ENCODE measurements around the gene MGRN1. TPM values are rescaled to one million over a fixed set of nuclear protein-coding genes. Genes with fewer than 3 reads are reported as not detected.

MGRN1 gene
- total and polyA plus RNA-seq, 8 donors: 13.2 to 469 (median 56.1) TPM

DNA sequence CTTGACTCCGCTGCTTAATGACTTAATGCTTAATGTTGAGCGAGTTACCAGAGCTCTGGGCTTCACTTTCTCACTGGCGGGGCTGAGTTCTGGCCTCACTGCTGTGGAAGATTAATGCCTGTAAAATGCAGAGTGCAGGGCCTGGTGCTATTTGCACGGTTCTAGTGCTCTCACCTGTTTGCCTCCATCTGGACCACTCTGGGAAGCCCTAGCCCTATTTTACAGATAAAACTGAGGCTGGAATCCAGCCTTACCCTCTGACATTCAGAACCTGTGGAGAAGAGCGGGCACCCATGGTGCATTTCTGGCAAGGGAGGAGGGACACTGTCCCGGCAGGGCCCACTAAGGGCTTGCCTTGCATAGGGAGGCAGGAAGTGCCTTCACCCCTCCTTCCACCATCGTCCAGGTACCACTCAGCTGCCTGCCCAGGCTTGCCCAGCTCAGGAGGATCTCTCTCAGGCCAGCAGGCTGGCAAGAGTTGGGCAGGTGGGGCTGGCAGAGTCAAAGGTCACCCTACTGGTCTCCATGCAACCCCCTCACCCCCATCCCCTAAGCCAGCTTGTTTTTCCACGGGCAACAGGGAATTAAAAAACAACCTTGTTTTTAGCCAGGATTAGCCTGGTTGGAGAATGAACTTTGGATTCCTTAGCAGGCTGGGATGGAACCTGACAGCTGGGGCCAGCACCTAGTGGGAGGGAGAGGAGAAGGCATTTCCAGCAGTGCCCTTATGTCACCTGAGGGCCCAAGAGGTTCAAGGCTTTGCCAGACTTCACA is 5.8 kb upstream of the MGRN1 start:
- Histone ChIP-seq H3K4me3 (no peak overlapping the region), H3K27ac (peak overlapping the region in 3 of 5 donors; percentile 3 to 99 (median 15)), H3K27me3 (no peaks in the 10 kb centered on the region), H3K4me1 (peaks cover 27 to 48% (median 44%) of the 10 kb centered on the region in 4 donors), H3K36me3 (no peaks in the 10 kb centered on the region), H3K9me3 (no peaks in the 10 kb centered on the region)
- DNase-seq: no peak
- no peak for TF ChIP-seq EP300 (IDR thresholded peaks at IDR 0.05)
- TF ChIP-seq POLR2A (IDR thresholded peaks at IDR 0.05): no peak
- TF ChIP-seq, protein P1, sequence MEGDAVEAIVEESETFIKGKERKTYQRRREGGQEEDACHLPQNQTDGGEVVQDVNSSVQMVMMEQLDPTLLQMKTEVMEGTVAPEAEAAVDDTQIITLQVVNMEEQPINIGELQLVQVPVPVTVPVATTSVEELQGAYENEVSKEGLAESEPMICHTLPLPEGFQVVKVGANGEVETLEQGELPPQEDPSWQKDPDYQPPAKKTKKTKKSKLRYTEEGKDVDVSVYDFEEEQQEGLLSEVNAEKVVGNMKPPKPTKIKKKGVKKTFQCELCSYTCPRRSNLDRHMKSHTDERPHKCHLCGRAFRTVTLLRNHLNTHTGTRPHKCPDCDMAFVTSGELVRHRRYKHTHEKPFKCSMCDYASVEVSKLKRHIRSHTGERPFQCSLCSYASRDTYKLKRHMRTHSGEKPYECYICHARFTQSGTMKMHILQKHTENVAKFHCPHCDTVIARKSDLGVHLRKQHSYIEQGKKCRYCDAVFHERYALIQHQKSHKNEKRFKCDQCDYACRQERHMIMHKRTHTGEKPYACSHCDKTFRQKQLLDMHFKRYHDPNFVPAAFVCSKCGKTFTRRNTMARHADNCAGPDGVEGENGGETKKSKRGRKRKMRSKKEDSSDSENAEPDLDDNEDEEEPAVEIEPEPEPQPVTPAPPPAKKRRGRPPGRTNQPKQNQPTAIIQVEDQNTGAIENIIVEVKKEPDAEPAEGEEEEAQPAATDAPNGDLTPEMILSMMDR (IDR thresholded peaks at IDR 0.05): no peak
- TF ChIP-seq POLR2AphosphoS5 (IDR thresholded peaks at IDR 0.05): no peak
- 64 to 80% (median 74%) methylated on average over 7 to 8 of the region's 8 CpGs for WGBS, 5 donors
- intact Hi-C loops (cut with DNase I; ENCODE audit: low total_unique reads): no loop called here

DNA sequence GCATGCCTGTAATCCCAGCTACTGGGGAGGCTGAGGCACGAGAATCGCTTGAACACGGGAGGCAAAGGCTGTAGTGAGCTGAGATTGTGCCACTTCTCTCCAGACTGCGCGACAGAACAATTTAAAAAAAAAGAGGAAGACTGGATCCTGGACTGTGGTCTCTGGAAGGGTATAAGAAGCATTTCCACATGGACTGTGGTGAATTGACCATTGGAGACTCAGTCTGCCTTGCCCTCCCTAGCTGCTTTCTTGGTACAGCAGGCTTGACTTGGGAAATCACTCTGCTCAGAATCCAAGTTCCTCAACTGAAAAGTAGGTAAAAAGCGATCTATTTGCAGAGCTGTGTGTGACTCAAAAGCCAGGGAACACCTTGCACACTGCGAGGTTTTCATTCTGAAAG is 1.0 kb upstream of the MGRN1 start:
- DNase-seq: no peak
- Histone ChIP-seq H3K4me3 (peak overlapping the region in 3 of 4 donors; percentile 65 to 100 (median 87)), H3K36me3 (peaks cover 0 to 14% (median 1%) of the 10 kb centered on the region in 4 donors), H3K9me3 (no peaks in the 10 kb centered on the region), H3K27me3 (no peaks in the 10 kb centered on the region), H3K4me1 (peaks cover 23 to 47% (median 35%) of the 10 kb centered on the region in 4 donors), H3K27ac (peak overlapping the region in 3 of 5 donors; percentile 94 to 99 (median 97))
- intact Hi-C loops (cut with DNase I; ENCODE audit: low total_unique reads): no loop called here
- no peak for TF ChIP-seq POLR2A (IDR thresholded peaks at IDR 0.05)
- no peak for TF ChIP-seq POLR2AphosphoS5 (IDR thresholded peaks at IDR 0.05)
- no peak for TF ChIP-seq EP300 (IDR thresholded peaks at IDR 0.05)
- TF ChIP-seq, protein P1 (IDR thresholded peaks at IDR 0.05): no peak
- WGBS, 5 donors: 81 to 87% (median 84%) methylated on average over 7 of the region's 7 CpGs

DNA sequence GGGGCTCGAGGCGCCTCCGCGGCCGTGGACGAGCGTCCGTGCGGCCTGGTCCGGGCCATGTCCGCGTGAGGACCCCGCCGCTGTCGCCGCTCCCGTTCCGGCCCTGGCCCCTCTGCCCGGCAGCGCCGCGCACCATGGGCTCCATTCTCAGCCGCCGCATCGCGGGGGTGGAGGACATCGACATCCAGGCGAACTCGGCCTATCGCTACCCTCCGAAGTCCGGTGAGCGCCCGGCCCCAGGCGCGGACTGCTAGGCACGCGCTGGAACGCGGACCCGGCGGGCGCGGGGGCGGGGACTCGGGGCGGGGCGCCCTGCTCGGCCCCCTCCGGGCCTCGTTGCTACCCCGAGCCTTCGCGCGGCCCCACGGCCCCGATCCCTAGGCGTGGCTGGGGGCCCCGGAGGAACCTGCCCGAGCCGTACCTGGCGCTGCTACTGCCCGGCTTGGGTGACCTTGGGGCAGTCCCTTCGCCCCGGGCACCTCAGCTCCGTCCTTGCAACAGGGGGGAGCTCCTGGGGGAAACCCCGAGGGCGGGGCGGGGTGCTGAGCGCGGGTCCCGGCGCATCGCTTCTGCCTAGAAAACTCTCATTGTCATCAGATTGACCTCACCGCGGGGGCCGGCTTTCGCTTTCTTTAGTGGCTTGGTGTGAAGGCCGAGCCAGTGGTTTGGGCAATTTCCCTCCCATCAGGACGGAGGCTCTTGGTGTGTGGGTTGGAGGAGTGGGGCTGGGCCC is 367 bp downstream of the MGRN1 start:
- intact Hi-C loops (cut with DNase I; ENCODE audit: low total_unique reads): no loop called here
- TF ChIP-seq POLR2AphosphoS5 (IDR thresholded peaks at IDR 0.05) (peak in 2 of 3 donors; percentile 84 to 87), POLR2A (IDR thresholded peaks at IDR 0.05) (no peak), EP300 (IDR thresholded peaks at IDR 0.05) (no peak)
- TF ChIP-seq, protein P1 (IDR thresholded peaks at IDR 0.05): no peak
- WGBS, 5 donors: 0 to 1% (median 1%) methylated on average over 21 to 80 of the region's 80 CpGs
- Histone ChIP-seq H3K9me3 (no peaks in the 10 kb centered on the region), H3K4me3 (peak overlapping the region; percentile 65 to 100 (median 93)), H3K27me3 (no peaks in the 10 kb centered on the region), H3K27ac (peak overlapping the region; percentile 94 to 99 (median 97)), H3K4me1 (peaks cover 22 to 44% (median 33%) of the 10 kb centered on the region in 4 donors), H3K36me3 (peaks cover 0 to 14% (median 1%) of the 10 kb centered on the region in 4 donors)
- DNase-seq: peak; percentile 72 to 84

DNA sequence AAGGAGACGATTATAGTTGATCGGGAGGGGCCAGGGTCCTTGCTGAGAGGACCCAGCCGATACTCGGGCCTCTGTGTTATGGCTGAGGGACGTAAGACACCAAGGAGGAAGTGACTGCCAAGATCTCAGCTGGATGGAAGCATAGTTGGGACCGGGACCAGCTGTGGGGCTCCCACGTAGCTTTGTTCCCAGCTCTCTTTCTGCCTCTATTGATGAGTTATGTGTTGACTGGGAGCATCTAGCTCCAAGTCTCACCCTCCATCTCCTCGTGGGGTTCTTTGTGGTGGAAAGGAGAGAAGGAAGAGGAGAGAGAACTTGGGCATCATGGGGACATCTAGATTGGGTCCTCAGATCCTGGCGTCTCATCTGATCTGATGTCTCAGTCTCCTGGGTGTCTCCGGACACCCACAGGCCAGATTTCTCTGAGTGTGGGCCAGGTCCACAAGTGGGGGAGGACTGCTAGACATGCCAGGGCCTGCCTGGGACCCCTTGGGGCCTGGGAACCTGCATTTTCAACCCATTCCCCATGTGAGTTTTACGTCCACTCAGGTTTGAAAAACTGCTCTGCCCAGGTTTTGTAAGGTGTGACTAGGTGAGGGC is 1.0 kb downstream of the MGRN1 start:
- Histone ChIP-seq H3K27me3 (no peaks in the 10 kb centered on the region), H3K36me3 (peaks cover 0 to 14% (median 1%) of the 10 kb centered on the region in 4 donors), H3K4me3 (peak overlapping the region; percentile 65 to 100 (median 93)), H3K4me1 (peaks cover 22 to 49% (median 33%) of the 10 kb centered on the region in 4 donors), H3K9me3 (no peaks in the 10 kb centered on the region), H3K27ac (peak overlapping the region; percentile 94 to 99 (median 97))
- WGBS, 5 donors: 6 to 9% (median 8%) methylated on average over 9 to 11 of the region's 11 CpGs
- intact Hi-C loops (cut with DNase I; ENCODE audit: low total_unique reads): no loop called here
- DNase-seq: no peak
- TF ChIP-seq POLR2A (IDR thresholded peaks at IDR 0.05) (no peak), EP300 (IDR thresholded peaks at IDR 0.05) (no peak), POLR2AphosphoS5 (IDR thresholded peaks at IDR 0.05) (no peak)
- TF ChIP-seq, protein P1 (IDR thresholded peaks at IDR 0.05): no peak
